HG03378 (cell line): ENCODE measurements around the gene ITK.
"Not testable (repeated sequence)": the region's sequence is repeated elsewhere in the genome, so short reads cannot be mapped to it uniquely, and the experiment has no call there.

ENCODE experiments used
- ATAC-seq: cut with Tn5 transposase; IDR thresholded peaks from one replicate; pipeline ENCODE4 v1.9.1; 2021; ENCODE audit warnings: mild to moderate bottlenecking, moderate library complexity; ENCODE audit not compliant: unreplicated experiment

The ITK gene

GRCh38 chr5:157167214-157167621 is 13.4 kb upstream of the ITK start:
- no peak for ATAC-seq

- ATAC-seq: no peak
Observed at GRCh38 chr5:157168286-157168685, 12.4 kb upstream of the ITK start.

GRCh38 chr5:157172403-157172802 is 8.2 kb upstream of the ITK start:
- peak; percentile 100 for ATAC-seq

GRCh38 chr5:157175071-157175612 is 5.5 kb upstream of the ITK start:
- no peak for ATAC-seq

GRCh38 chr5:157177953-157178352 is 2.7 kb upstream of the ITK start:
- no peak for ATAC-seq

- ATAC-seq: no peak
Observed at GRCh38 chr5:157178966-157179365, 1.7 kb upstream of the ITK start.

GRCh38 chr5:157182143-157182757 is 1.6 kb downstream of the ITK start:
- no peak for ATAC-seq

- no peak for ATAC-seq
Observed at GRCh38 chr5:157184117-157184670, 3.6 kb downstream of the ITK start.

GRCh38 chr5:157185122-157185521 is 4.5 kb downstream of the ITK start:
- ATAC-seq: not testable (repeated sequence)

GRCh38 chr5:157186309-157187045 is 5.8 kb downstream of the ITK start:
- no peak for ATAC-seq

- ATAC-seq: no peak
Observed at GRCh38 chr5:157187046-157187754, 6.6 kb downstream of the ITK start.

- no peak for ATAC-seq
Observed at GRCh38 chr5:157188270-157188669, 7.6 kb downstream of the ITK start.

- ATAC-seq: peak; percentile 63
Observed at GRCh38 chr5:157189223-157189622, 8.6 kb downstream of the ITK start.

- ATAC-seq: no peak
Observed at GRCh38 chr5:157193699-157194424, 13.2 kb downstream of the ITK start.

GRCh38 chr5:157196045-157196444 is 15.4 kb downstream of the ITK start:
- no peak for ATAC-seq

GRCh38 chr5:157197086-157197485 is 16.4 kb downstream of the ITK start:
- no peak for ATAC-seq

- no peak for ATAC-seq
Observed at GRCh38 chr5:157198277-157198986, 17.8 kb downstream of the ITK start.

- no peak for ATAC-seq
Observed at GRCh38 chr5:157201857-157202256, 21.2 kb downstream of the ITK start.

- no peak for ATAC-seq
Observed at GRCh38 chr5:157203417-157203816, 22.8 kb downstream of the ITK start.

- no peak for ATAC-seq
Observed at GRCh38 chr5:157204765-157205164, 24.1 kb downstream of the ITK start.
